Measurements from ENCODE around the gene NAALAD2. TPM values are rescaled to one million over a fixed set of nuclear protein-coding genes. Genes with fewer than 3 reads are reported as not detected.
"Not testable (repeated sequence)": the region's sequence is repeated elsewhere in the genome, so short reads cannot be mapped to it uniquely, and the experiment has no call there.

NAALAD2 gene
- total RNA-seq, 1 donor from 2014 or later, result 0.27 TPM

GRCh38 chr11:90234977-90235376 lies 100.5 kb downstream of the NAALAD2 start:
- intact Hi-C loops (cut with DNase I), result no loop called here
- DNase-seq (ENCODE audit: low spot score), result no peak

GRCh38 chr11:90235526-90235925 lies 101.1 kb downstream of the NAALAD2 start:
- intact Hi-C loops (cut with DNase I), result no loop called here

GRCh38 chr11:90237004-90237403 lies 102.5 kb downstream of the NAALAD2 start:
- intact Hi-C loops (cut with DNase I), result no loop called here
- no peak for DNase-seq (ENCODE audit: low spot score)

More at GRCh38 chr11:90235526-90235925, 101.1 kb downstream of the NAALAD2 start:
- no peak for DNase-seq (ENCODE audit: low spot score)

GRCh38 chr11:90239967-90240636 lies 105.6 kb downstream of the NAALAD2 start:
- intact Hi-C loops (cut with DNase I); DNase-seq (ENCODE audit: low spot score): not testable (repeated sequence)

- intact Hi-C loops (cut with DNase I), result no loop called here
- DNase-seq (ENCODE audit: low spot score), result no peak
Measured at GRCh38 chr11:90241414-90241813, 107.0 kb downstream of the NAALAD2 start.

Other genes starting within 250 kb of the NAALAD2 start
- gene TRIM49D1, start 212.4 kb upstream of the NAALAD2 start, total RNA-seq, result not detected
- not detected for gene TRIM49D2, start 210.6 kb upstream of the NAALAD2 start, total RNA-seq
- gene TRIM64, start 168.6 kb upstream of the NAALAD2 start, total RNA-seq, result not detected
- not detected for gene TRIM49C, start 103.6 kb upstream of the NAALAD2 start, total RNA-seq
- not detected for gene UBTFL1, start 48.7 kb upstream of the NAALAD2 start, total RNA-seq
- 38.4 TPM for gene CHORDC1, start 88.4 kb downstream of the NAALAD2 start, total RNA-seq

All from cardiac septum (tissue), 1 donor.